Measurements from ENCODE around the gene LINGO3. TPM values are rescaled to one million over a fixed set of nuclear protein-coding genes. Genes with fewer than 3 reads are reported as not detected.
A peak's percentile ranks its signal among the peaks of the same experiment; 100 is the strongest.

Gene LINGO3
- polyA plus RNA-seq, 2 donors = 0.02 TPM; not detected in 1

- Histone ChIP-seq H3K27ac (ENCODE audit: low read depth in 2 of 2, low read length in 1 of 2) (peak overlapping the region; percentile 98 to 99), H3K36me3 (ENCODE audit: control insufficient read depth in 2 of 2, insufficient read depth in 2 of 2, low read length in 1 of 2) (peaks cover 5 to 19% of the 10 kb centered on the region in 2 donors), H3K4me3 (ENCODE audit: low read depth in 1 of 2, low read length in 2 of 2) (peak overlapping the region; percentile 97 to 99), H3K27me3 (ENCODE audit: control insufficient read depth in 1 of 2, insufficient read depth in 2 of 2, low read length in 2 of 2) (no peaks in the 10 kb centered on the region), H3K4me1 (ENCODE audit: control insufficient read depth in 2 of 2, insufficient read depth in 2 of 2, low read length in 1 of 2) (peaks cover 5 to 15% of the 10 kb centered on the region in 2 donors), H3K9me3 (ENCODE audit: control insufficient read depth in 2 of 2, insufficient read depth in 1 of 2, low read depth in 1 of 2, low read length in 1 of 2) (no peaks in the 10 kb centered on the region)
- WGBS, 2 donors = 0% methylated on average over 82 to 103 of the region's 103 CpGs
These were observed 38.5 kb downstream of the LINGO3 start for GRCh38 chr19:2269244-2270156.

GRCh38 chr19:2268861-2269243 lies 39.1 kb downstream of the LINGO3 start:
- 2% methylated on average over 18 to 19 of the region's 19 CpGs for WGBS, 2 donors
- no peaks in the 10 kb centered on the region for H3K27me3 ChIP-seq (ENCODE audit: control insufficient read depth in 1 of 2, insufficient read depth in 2 of 2, low read length in 2 of 2)
- H3K4me3 ChIP-seq (ENCODE audit: low read depth in 1 of 2, low read length in 2 of 2) = peak overlapping the region; percentile 62 to 97
- peak overlapping the region; percentile 71 to 80 for H3K27ac ChIP-seq (ENCODE audit: low read depth in 2 of 2, low read length in 1 of 2)
- H3K9me3 ChIP-seq (ENCODE audit: control insufficient read depth in 2 of 2, insufficient read depth in 1 of 2, low read depth in 1 of 2, low read length in 1 of 2) = no peaks in the 10 kb centered on the region
- peaks cover 5 to 15% of the 10 kb centered on the region in 2 donors for H3K4me1 ChIP-seq (ENCODE audit: control insufficient read depth in 2 of 2, insufficient read depth in 2 of 2, low read length in 1 of 2)
- peaks cover 5 to 17% of the 10 kb centered on the region in 2 donors for H3K36me3 ChIP-seq (ENCODE audit: control insufficient read depth in 2 of 2, insufficient read depth in 2 of 2, low read length in 1 of 2)

- Histone ChIP-seq H3K9me3 (ENCODE audit: control insufficient read depth in 2 of 2, insufficient read depth in 1 of 2, low read depth in 1 of 2, low read length in 1 of 2) (no peaks in the 10 kb centered on the region), H3K27me3 (ENCODE audit: control insufficient read depth in 1 of 2, insufficient read depth in 2 of 2, low read length in 2 of 2) (no peaks in the 10 kb centered on the region), H3K4me3 (ENCODE audit: low read depth in 1 of 2, low read length in 2 of 2) (peak overlapping the region in 1 of 2 donors; percentile 62), H3K27ac (ENCODE audit: low read depth in 2 of 2, low read length in 1 of 2) (no peak overlapping the region), H3K36me3 (ENCODE audit: control insufficient read depth in 2 of 2, insufficient read depth in 2 of 2, low read length in 1 of 2) (peaks cover 5 to 15% of the 10 kb centered on the region in 2 donors), H3K4me1 (ENCODE audit: control insufficient read depth in 2 of 2, insufficient read depth in 2 of 2, low read length in 1 of 2) (peaks cover 5 to 13% of the 10 kb centered on the region in 2 donors)
- 86 to 88% methylated on average over 4 of the region's 4 CpGs for WGBS, 2 donors
These were observed 39.5 kb downstream of the LINGO3 start for GRCh38 chr19:2268480-2268830.

- Histone ChIP-seq H3K4me1 (ENCODE audit: control insufficient read depth in 2 of 2, insufficient read depth in 2 of 2, low read length in 1 of 2) (peaks cover 2 to 4% of the 10 kb centered on the region in 2 donors), H3K27me3 (ENCODE audit: control insufficient read depth in 1 of 2, insufficient read depth in 2 of 2, low read length in 2 of 2) (no peaks in the 10 kb centered on the region), H3K9me3 (ENCODE audit: control insufficient read depth in 2 of 2, insufficient read depth in 1 of 2, low read depth in 1 of 2, low read length in 1 of 2) (no peaks in the 10 kb centered on the region), H3K36me3 (ENCODE audit: control insufficient read depth in 2 of 2, insufficient read depth in 2 of 2, low read length in 1 of 2) (no peaks in the 10 kb centered on the region), H3K27ac (ENCODE audit: low read depth in 2 of 2, low read length in 1 of 2) (no peak overlapping the region), H3K4me3 (ENCODE audit: low read depth in 1 of 2, low read length in 2 of 2) (no peak overlapping the region)
- 44 to 49% methylated on average over 18 of the region's 18 CpGs for whole genome bisulfite sequencing, 2 donors
These were observed 41.6 kb downstream of the LINGO3 start for GRCh38 chr19:2266183-2266993.

GRCh38 chr19:2261438-2262172 lies 46.3 kb downstream of the LINGO3 start:
- Histone ChIP-seq H3K27me3 (ENCODE audit: control insufficient read depth in 1 of 2, insufficient read depth in 2 of 2, low read length in 2 of 2) (no peaks in the 10 kb centered on the region), H3K9me3 (ENCODE audit: control insufficient read depth in 2 of 2, insufficient read depth in 1 of 2, low read depth in 1 of 2, low read length in 1 of 2) (no peaks in the 10 kb centered on the region), H3K27ac (ENCODE audit: low read depth in 2 of 2, low read length in 1 of 2) (no peak overlapping the region), H3K4me3 (ENCODE audit: low read depth in 1 of 2, low read length in 2 of 2) (no peak overlapping the region), H3K4me1 (ENCODE audit: control insufficient read depth in 2 of 2, insufficient read depth in 2 of 2, low read length in 1 of 2) (peaks cover 2% of the 10 kb centered on the region in 2 donors), H3K36me3 (ENCODE audit: control insufficient read depth in 2 of 2, insufficient read depth in 2 of 2, low read length in 1 of 2) (no peaks in the 10 kb centered on the region)
- 65 to 66% methylated on average over 7 of the region's 7 CpGs for WGBS, 2 donors

GRCh38 chr19:2260341-2260805 lies 47.6 kb downstream of the LINGO3 start:
- no peaks in the 10 kb centered on the region for H3K4me1 ChIP-seq (ENCODE audit: control insufficient read depth in 2 of 2, insufficient read depth in 2 of 2, low read length in 1 of 2)
- H3K27me3 ChIP-seq (ENCODE audit: control insufficient read depth in 1 of 2, insufficient read depth in 2 of 2, low read length in 2 of 2) = no peaks in the 10 kb centered on the region
- H3K27ac ChIP-seq (ENCODE audit: low read depth in 2 of 2, low read length in 1 of 2) = peak overlapping the region in 1 of 2 donors; percentile 23
- H3K36me3 ChIP-seq (ENCODE audit: control insufficient read depth in 2 of 2, insufficient read depth in 2 of 2, low read length in 1 of 2) = no peaks in the 10 kb centered on the region
- no peaks in the 10 kb centered on the region for H3K9me3 ChIP-seq (ENCODE audit: control insufficient read depth in 2 of 2, insufficient read depth in 1 of 2, low read depth in 1 of 2, low read length in 1 of 2)
- WGBS, 2 donors = 56 to 57% methylated on average over 11 of the region's 11 CpGs
- peak overlapping the region in 1 of 2 donors; percentile 2 for H3K4me3 ChIP-seq (ENCODE audit: low read depth in 1 of 2, low read length in 2 of 2)

GRCh38 chr19:2259336-2259735 lies 48.6 kb downstream of the LINGO3 start:
- Histone ChIP-seq H3K4me1 (ENCODE audit: control insufficient read depth in 2 of 2, insufficient read depth in 2 of 2, low read length in 1 of 2) (no peaks in the 10 kb centered on the region), H3K9me3 (ENCODE audit: control insufficient read depth in 2 of 2, insufficient read depth in 1 of 2, low read depth in 1 of 2, low read length in 1 of 2) (no peaks in the 10 kb centered on the region), H3K4me3 (ENCODE audit: low read depth in 1 of 2, low read length in 2 of 2) (no peak overlapping the region), H3K36me3 (ENCODE audit: control insufficient read depth in 2 of 2, insufficient read depth in 2 of 2, low read length in 1 of 2) (no peaks in the 10 kb centered on the region), H3K27me3 (ENCODE audit: control insufficient read depth in 1 of 2, insufficient read depth in 2 of 2, low read length in 2 of 2) (no peaks in the 10 kb centered on the region), H3K27ac (ENCODE audit: low read depth in 2 of 2, low read length in 1 of 2) (no peak overlapping the region)
- 84 to 91% methylated on average over 5 of the region's 5 CpGs for WGBS, 2 donors

Measured in esophagus (tissue), 2 donors.